Adrenal gland (tissue), 5 donors: ENCODE results near the gene KRTAP5-11.

ENCODE experiments used
- CTCF ChIP-seq, 6 experiments: fragments of 450-650 bp in 4 of 6; fragments of 200-600 bp in 2 of 6; sonication (generic) in 1 of 6; IDR thresholded peaks; 1 replicate in 5 of 6; 2 replicates in 1 of 6; pipeline versions ENCODE4 v1.5.1 to v1.8.0; 2016 to 2021; ENCODE audit warnings: antibody characterized with exemption in 6 of 6, mild to moderate bottlenecking in 2 of 6, moderate library complexity in 1 of 6
- POLR2A ChIP-seq, 2 donors: fragments of 450-650 bp; IDR thresholded peaks; one replicate each; pipeline ENCODE4 v1.6.1; 2017; ENCODE audit warnings: antibody characterized with exemption in 2 of 2, mild to moderate bottlenecking in 2 of 2, moderate library complexity in 1 of 2
- donor health status: DM: no; HTN: no; CAD: no.

- TF ChIP-seq CTCF (IDR thresholded peaks at IDR 0.05), result no peak
- no peak for TF ChIP-seq POLR2A (IDR thresholded peaks at IDR 0.05)
These were observed 18.2 kb downstream of the KRTAP5-11 start for GRCh38 chr11:71564430-71564829.
